ENCODE measurements around the gene TRIM23.

GRCh38 chr5:65577141-65577540, 47.0 kb downstream of the TRIM23 start:
- TF ChIP-seq CTCF (IDR thresholded peaks at IDR 0.05; ENCODE audit: borderline replicate concordance, extremely low read depth, low read length, poor library complexity, severe bottlenecking) (no peak), EZH2 (IDR thresholded peaks at IDR 0.05; ENCODE audit: borderline replicate concordance, low read depth, low read length, severe bottlenecking) (no peak)

Data from DND-41 (cell line).